ENCODE measurements around the gene ATG4A. TPM values are rescaled to one million over a fixed set of nuclear protein-coding genes. Genes with fewer than 3 reads are reported as not detected.

Gene ATG4A
- total RNA-seq, 1 experiment from 2014 or later = 3.5 TPM

DNA sequence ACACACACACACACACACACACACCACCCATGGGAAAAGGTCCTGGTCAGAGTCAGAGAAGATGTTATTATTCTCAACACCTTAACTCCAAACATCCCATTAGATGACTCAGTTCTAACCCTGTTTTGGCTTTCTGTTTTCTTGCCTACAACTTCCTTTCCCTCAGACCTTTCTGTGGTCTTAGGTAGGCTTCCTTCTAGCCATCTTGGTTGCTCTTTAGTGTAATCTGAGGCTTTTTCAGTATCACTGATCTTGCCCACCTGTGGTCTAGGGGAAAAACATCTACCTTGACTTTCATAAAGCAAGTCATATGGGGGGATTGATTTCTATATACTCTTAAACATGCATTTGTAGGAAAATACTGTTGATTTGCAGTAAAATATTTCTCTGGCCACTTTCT, 56.9 kb downstream of the ATG4A start:
- Mint-ChIP-seq H3K36me3 (no peaks in the 10 kb centered on the region), H3K27ac (no peak overlapping the region), H3K9me3 (no peaks in the 10 kb centered on the region), H3K4me3 (no peak overlapping the region), H3K4me1 (no peaks in the 10 kb centered on the region), H3K27me3 (ENCODE audit: low read depth) (no peaks in the 10 kb centered on the region)
- DNase-seq (ENCODE audit: low spot score) (no peak), ATAC-seq (no peak)
- TF ChIP-seq, protein P1, sequence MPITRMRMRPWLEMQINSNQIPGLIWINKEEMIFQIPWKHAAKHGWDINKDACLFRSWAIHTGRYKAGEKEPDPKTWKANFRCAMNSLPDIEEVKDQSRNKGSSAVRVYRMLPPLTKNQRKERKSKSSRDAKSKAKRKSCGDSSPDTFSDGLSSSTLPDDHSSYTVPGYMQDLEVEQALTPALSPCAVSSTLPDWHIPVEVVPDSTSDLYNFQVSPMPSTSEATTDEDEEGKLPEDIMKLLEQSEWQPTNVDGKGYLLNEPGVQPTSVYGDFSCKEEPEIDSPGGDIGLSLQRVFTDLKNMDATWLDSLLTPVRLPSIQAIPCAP (CRISPR knock-in tag; IDR thresholded peaks at IDR 0.05) = no peak
- TF ChIP-seq ZNF232 (CRISPR knock-in tag; IDR thresholded peaks at IDR 0.05) (no peak), GABPB1 (CRISPR knock-in tag; IDR thresholded peaks at IDR 0.05) (no peak), ZNF317 (CRISPR knock-in tag; IDR thresholded peaks at IDR 0.05; ENCODE audit: borderline replicate concordance, low read depth) (no peak), HMGA2 (CRISPR knock-in tag; IDR thresholded peaks at IDR 0.05) (no peak), GRHL2 (CRISPR knock-in tag; IDR thresholded peaks at IDR 0.05; ENCODE audit: insufficient replicate concordance, severe bottlenecking) (no peak), SMAD4 (CRISPR knock-in tag; IDR thresholded peaks at IDR 0.05) (no peak), IRF2 (CRISPR knock-in tag; IDR thresholded peaks at IDR 0.05; ENCODE audit: borderline replicate concordance, low read depth) (no peak)
- TF ChIP-seq, protein P2, sequence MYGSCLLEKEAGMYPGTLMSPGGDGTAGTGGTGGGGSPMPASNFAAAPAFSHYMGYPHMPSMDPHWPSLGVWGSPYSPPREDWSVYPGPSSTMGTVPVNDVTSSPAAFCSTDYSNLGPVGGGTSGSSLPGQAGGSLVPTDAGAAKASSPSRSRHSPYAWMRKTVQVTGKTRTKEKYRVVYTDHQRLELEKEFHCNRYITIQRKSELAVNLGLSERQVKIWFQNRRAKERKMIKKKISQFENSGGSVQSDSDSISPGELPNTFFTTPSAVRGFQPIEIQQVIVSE (CRISPR knock-in tag; IDR thresholded peaks at IDR 0.05; ENCODE audit: borderline replicate concordance) = no peak
- TF ChIP-seq, protein P3, sequence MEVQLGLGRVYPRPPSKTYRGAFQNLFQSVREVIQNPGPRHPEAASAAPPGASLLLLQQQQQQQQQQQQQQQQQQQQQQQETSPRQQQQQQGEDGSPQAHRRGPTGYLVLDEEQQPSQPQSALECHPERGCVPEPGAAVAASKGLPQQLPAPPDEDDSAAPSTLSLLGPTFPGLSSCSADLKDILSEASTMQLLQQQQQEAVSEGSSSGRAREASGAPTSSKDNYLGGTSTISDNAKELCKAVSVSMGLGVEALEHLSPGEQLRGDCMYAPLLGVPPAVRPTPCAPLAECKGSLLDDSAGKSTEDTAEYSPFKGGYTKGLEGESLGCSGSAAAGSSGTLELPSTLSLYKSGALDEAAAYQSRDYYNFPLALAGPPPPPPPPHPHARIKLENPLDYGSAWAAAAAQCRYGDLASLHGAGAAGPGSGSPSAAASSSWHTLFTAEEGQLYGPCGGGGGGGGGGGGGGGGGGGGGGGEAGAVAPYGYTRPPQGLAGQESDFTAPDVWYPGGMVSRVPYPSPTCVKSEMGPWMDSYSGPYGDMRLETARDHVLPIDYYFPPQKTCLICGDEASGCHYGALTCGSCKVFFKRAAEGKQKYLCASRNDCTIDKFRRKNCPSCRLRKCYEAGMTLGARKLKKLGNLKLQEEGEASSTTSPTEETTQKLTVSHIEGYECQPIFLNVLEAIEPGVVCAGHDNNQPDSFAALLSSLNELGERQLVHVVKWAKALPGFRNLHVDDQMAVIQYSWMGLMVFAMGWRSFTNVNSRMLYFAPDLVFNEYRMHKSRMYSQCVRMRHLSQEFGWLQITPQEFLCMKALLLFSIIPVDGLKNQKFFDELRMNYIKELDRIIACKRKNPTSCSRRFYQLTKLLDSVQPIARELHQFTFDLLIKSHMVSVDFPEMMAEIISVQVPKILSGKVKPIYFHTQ (CRISPR knock-in tag; IDR thresholded peaks at IDR 0.05) = no peak
- ChIA-PET POLR2A (no interaction called here), CTCF (no interaction called here)

DNA sequence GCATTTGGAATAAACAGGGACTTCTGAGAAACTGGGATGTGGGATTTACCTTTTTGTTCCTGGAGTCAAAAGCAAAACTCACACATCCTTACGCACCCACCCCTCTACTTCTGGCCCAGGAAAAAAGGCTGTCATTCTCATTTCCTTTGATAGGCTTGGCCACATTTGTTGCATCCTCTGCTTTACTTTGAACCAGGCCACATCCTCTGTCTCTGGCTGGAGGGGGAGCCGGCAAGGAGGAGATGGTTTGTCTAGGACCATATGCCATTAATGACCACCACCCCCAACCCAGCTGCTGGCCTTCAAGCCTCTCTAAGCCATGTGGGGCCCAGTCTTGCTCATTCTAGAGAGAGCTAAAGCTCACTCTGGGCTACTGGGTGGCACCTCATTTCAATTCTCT, 64.5 kb downstream of the ATG4A start:
- H3K27me3 Mint-ChIP-seq (ENCODE audit: low read depth) = no peaks in the 10 kb centered on the region
- POLR2A ChIA-PET = no interaction called here
- CTCF ChIA-PET = interaction anchor here (2.1 kb wide), 1 partner anchor 9 kb away, joined by 9 read pairs; no protein-coding TSS in a partner anchor
- TF ChIP-seq ETV6 (CRISPR knock-in tag; IDR thresholded peaks at IDR 0.05) = no peak
- TF ChIP-seq ZNF219 (CRISPR knock-in tag; IDR thresholded peaks at IDR 0.05; ENCODE audit: borderline replicate concordance) = no peak
- no peak for TF ChIP-seq GTF2I (CRISPR knock-in tag; conservative IDR thresholded peaks at IDR 0.05)
- TF ChIP-seq, protein P4, sequence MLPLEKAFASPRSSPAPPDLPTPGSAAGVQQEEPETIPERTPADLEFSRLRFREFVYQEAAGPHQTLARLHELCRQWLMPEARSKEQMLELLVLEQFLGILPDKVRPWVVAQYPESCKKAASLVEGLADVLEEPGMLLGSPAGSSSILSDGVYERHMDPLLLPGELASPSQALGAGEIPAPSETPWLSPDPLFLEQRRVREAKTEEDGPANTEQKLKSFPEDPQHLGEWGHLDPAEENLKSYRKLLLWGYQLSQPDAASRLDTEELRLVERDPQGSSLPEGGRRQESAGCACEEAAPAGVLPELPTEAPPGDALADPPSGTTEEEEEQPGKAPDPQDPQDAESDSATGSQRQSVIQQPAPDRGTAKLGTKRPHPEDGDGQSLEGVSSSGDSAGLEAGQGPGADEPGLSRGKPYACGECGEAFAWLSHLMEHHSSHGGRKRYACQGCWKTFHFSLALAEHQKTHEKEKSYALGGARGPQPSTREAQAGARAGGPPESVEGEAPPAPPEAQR (CRISPR knock-in tag; IDR thresholded peaks at IDR 0.05) = no peak
- TF ChIP-seq, protein P5, sequence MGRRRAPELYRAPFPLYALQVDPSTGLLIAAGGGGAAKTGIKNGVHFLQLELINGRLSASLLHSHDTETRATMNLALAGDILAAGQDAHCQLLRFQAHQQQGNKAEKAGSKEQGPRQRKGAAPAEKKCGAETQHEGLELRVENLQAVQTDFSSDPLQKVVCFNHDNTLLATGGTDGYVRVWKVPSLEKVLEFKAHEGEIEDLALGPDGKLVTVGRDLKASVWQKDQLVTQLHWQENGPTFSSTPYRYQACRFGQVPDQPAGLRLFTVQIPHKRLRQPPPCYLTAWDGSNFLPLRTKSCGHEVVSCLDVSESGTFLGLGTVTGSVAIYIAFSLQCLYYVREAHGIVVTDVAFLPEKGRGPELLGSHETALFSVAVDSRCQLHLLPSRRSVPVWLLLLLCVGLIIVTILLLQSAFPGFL (CRISPR knock-in tag; IDR thresholded peaks at IDR 0.05; ENCODE audit: borderline replicate concordance) = no peak
- TF ChIP-seq, protein P6, sequence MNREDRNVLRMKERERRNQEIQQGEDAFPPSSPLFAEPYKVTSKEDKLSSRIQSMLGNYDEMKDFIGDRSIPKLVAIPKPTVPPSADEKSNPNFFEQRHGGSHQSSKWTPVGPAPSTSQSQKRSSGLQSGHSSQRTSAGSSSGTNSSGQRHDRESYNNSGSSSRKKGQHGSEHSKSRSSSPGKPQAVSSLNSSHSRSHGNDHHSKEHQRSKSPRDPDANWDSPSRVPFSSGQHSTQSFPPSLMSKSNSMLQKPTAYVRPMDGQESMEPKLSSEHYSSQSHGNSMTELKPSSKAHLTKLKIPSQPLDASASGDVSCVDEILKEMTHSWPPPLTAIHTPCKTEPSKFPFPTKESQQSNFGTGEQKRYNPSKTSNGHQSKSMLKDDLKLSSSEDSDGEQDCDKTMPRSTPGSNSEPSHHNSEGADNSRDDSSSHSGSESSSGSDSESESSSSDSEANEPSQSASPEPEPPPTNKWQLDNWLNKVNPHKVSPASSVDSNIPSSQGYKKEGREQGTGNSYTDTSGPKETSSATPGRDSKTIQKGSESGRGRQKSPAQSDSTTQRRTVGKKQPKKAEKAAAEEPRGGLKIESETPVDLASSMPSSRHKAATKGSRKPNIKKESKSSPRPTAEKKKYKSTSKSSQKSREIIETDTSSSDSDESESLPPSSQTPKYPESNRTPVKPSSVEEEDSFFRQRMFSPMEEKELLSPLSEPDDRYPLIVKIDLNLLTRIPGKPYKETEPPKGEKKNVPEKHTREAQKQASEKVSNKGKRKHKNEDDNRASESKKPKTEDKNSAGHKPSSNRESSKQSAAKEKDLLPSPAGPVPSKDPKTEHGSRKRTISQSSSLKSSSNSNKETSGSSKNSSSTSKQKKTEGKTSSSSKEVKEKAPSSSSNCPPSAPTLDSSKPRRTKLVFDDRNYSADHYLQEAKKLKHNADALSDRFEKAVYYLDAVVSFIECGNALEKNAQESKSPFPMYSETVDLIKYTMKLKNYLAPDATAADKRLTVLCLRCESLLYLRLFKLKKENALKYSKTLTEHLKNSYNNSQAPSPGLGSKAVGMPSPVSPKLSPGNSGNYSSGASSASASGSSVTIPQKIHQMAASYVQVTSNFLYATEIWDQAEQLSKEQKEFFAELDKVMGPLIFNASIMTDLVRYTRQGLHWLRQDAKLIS (CRISPR knock-in tag; IDR thresholded peaks at IDR 0.05; ENCODE audit: borderline replicate concordance) = no peak
- no peak for TF ChIP-seq ESRRA (CRISPR knock-in tag; IDR thresholded peaks at IDR 0.05; ENCODE audit: borderline replicate concordance)
- TF ChIP-seq ELF4 (CRISPR knock-in tag; IDR thresholded peaks at IDR 0.05; ENCODE audit: low read depth) = no peak
- TF ChIP-seq, protein P7, sequence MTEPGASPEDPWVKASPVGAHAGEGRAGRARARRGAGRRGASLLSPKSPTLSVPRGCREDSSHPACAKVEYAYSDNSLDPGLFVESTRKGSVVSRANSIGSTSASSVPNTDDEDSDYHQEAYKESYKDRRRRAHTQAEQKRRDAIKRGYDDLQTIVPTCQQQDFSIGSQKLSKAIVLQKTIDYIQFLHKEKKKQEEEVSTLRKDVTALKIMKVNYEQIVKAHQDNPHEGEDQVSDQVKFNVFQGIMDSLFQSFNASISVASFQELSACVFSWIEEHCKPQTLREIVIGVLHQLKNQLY (CRISPR knock-in tag; IDR thresholded peaks at IDR 0.05) = no peak
- no peak for TF ChIP-seq TEAD1 (CRISPR knock-in tag; IDR thresholded peaks at IDR 0.05)
- TF ChIP-seq TP53 (CRISPR knock-in tag; IDR thresholded peaks at IDR 0.05) = no peak
- no peak for TF ChIP-seq TCF7 (CRISPR knock-in tag; IDR thresholded peaks at IDR 0.05; ENCODE audit: low read depth)
- TF ChIP-seq, protein P8, sequence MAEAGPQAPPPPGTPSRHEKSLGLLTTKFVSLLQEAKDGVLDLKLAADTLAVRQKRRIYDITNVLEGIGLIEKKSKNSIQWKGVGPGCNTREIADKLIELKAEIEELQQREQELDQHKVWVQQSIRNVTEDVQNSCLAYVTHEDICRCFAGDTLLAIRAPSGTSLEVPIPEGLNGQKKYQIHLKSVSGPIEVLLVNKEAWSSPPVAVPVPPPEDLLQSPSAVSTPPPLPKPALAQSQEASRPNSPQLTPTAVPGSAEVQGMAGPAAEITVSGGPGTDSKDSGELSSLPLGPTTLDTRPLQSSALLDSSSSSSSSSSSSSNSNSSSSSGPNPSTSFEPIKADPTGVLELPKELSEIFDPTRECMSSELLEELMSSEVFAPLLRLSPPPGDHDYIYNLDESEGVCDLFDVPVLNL (CRISPR knock-in tag; IDR thresholded peaks at IDR 0.05; ENCODE audit: borderline replicate concordance, low read depth) = no peak

More for the DNA sequence above, 64.5 kb downstream of the ATG4A start:
- DNase-seq (ENCODE audit: low spot score) (no peak), ATAC-seq (no peak)
- no peak overlapping the region for H3K27ac Mint-ChIP-seq
- no peaks in the 10 kb centered on the region for H3K9me3 Mint-ChIP-seq
- H3K36me3 Mint-ChIP-seq = no peaks in the 10 kb centered on the region
- H3K4me3 Mint-ChIP-seq = no peak overlapping the region
- peaks cover 11% of the 10 kb centered on the region; the same call in 1 of the 2 replicates for H3K4me1 Mint-ChIP-seq

Data from WTC11 (cell line).